NCI-H524 (cell line): Measurements from ENCODE around the gene MPC1.

Source experiments
- DNase-seq, 2 experiments: peaks; one replicate each; lab custom pipeline; 2025; lab: John Stamatoyannopoulos, UW

Gene MPC1

DNA sequence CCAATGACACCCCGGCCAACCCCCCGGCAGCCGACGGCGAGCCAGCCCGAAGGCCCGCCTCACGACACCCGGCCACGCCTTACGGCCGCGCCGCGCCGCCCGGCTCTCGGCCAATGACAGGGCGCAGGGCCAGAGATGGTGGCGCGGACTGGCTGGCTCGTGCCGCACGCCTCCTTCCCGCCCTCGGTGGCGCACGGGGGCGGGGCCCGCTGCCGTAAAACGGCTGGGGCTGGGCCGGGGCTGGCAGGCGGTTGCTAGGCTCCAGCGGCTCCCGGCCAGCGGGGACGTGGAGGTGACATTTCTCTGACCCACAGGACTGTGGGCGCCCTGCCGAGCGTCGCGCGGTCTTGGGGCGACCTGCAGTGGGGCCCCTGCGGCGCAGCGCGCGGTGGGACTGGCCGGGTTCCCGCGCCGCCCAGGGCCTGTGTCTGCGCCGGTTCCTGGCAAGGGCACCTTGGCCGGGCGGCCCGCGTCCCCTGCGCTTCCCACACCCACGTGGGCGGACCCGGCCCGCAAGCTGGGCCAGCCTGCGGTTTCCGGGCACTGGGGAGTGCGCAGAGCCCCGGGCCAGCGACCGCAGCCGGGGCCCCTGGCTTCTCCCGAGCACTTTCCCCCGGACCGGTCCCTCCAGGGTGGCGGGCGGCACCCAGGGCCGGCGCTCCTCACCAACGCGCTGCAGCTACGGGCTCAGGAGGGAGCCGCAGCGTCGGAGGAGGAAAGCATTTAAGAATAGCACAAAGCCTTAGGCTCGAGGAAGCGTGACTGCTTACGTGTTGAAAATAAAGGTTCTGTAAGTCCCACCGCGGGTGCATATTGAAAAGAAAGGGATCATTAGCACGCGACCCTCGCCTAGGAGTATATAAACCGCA, at the start of gene MPC1:
Gene MPC1 (minus strand): TSS at position 8 of the 869 bp plus-strand sequence. CDS start 64 bp downstream, outside the sequence.
- DNase-seq: peak; percentile 93 to 97

- DNase-seq: no peak
Measured at GRCh38 chr6:166430269-166430668, 47.5 kb upstream of the MPC1 start.

GRCh38 chr6:166424431-166424830, 41.7 kb upstream of the MPC1 start:
- DNase-seq: no peak

- DNase-seq: no peak
Measured at GRCh38 chr6:166423781-166424180, 41.0 kb upstream of the MPC1 start.

DNA sequence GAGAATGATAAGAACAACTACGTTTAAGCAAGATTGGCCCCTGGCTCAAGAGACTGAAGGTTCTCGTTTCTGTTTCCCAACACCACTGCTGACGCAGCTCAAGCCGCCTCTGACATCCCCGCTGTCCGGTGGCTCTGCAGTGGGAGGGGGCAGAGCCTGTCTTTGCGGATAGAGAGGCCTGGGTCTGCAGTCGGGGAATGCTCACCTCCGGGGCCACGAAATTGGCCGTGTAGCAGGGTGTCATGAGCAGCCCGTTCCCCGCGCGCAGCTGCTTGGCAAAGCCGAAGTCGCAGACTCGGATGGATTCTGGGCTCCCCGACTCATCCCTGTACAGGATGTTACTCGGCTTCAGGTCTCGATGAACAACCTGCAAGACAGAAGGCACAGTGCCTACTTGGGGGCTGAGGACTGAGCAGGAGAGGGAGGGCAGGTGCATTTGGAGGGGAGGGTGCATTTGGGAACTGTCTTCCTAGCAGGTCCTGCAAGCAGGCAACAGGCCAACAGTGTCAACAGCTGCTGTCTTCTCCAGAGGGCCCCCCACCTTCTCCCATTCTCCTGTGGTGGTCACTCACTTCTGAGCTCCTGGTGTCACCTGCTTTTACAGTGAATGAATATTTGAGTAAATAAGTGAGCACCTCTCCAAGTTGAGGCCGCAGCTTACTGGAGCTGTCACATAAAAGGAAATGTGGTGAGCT, 40.5 kb upstream of the MPC1 start:
- DNase-seq: no peak

GRCh38 chr6:166422201-166422940, 39.6 kb upstream of the MPC1 start:
- DNase-seq: no peak

DNA sequence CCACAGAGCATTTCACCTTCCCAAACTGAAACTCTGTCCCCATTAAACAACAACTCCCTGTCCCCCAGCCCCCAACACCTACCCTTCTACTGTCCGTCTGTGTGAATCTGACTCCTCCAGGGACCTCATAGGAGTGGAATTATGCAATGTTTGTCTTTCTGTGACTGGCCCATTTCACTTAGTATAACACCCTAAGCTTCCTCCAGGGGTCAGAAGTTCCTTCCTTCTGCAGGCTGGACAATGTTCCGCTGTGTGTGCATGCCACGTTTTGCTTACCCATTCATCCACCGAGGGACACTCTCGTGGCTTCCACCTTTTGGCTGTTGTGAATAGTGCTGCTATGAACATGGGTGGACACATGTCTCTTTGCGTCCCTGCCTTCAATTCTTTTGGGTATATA, 37.6 kb upstream of the MPC1 start:
- peak in 1 of 2 experiments; percentile 20 for DNase-seq

GRCh38 chr6:166419717-166420116, 37.0 kb upstream of the MPC1 start:
- DNase-seq: no peak

DNA sequence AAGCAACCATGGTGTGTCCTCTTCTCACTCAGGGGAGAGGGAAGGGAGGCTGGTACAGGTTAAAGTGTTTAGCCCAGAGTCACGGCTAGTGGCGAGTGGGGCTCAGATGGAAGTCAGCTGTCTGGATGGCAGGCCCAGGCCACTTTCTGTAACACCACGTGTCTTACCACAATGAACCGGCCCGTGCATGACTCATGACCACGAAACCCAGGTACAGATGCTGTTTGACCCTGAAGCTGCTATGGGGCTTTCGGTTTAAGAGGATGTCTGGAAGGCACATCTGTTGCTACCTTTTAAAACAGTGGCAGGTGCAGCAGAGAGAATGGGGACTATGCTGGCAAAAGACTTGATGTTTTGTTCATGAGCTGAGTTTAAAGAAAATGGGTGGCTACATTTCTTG, 36.5 kb upstream of the MPC1 start:
- peak in 1 of 2 experiments; percentile 50 for DNase-seq

DNA sequence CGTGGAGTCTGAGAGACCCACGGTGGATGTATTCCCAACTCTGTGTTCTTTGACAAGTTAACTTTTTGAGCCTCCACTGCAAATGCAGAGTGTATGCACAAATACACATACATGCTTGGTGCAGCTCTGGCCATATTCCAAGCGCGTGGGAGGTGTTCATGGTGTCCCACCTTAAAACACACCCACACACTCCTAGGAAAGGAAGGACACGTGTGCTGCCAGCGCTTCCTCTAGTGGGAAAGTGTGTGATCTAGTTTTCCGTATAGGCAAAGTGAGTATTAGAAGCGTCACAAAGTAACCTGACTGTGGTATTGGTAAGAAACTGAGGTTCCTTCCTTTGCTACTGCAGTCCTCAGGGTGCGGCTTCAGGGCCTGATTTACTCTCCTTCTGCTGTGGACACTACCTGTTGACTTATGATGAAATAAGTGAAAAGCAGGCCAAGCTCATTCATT, 36.0 kb upstream of the MPC1 start:
- DNase-seq: no peak

- peak; percentile 33 to 76 for DNase-seq
Measured at GRCh38 chr6:166417285-166417691, 34.5 kb upstream of the MPC1 start.

GRCh38 chr6:166415833-166416347, 33.1 kb upstream of the MPC1 start:
- no peak for DNase-seq

- DNase-seq: no peak
Measured at GRCh38 chr6:166415306-166415705, 32.6 kb upstream of the MPC1 start.

- DNase-seq: no peak
Measured at GRCh38 chr6:166413491-166413951, 30.8 kb upstream of the MPC1 start.

DNA sequence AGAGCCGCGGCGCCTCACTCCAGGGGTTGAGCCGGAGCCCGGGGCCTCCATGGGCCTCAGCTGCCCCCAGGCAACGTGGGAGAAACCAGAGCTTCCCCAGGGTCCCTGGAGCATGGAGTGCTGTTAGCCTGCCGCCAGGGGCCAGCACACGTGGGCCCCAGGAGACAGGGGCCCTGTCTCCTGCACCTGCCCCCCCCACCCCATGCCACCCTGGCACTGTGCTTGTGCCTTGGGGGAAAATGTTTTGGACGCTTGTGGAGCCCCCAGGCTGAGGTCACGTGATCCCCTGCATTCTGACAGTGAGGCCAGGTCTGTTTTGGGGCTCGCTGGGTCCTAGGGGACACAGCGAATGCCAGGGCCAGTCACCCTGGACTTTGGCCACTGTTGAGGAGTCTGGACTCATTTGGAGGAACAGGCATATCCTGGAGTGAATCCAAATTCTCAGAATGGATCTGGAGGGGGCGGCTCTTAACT, 30.2 kb upstream of the MPC1 start:
- no peak for DNase-seq

- DNase-seq: no peak
Measured at GRCh38 chr6:166412156-166412910, 29.6 kb upstream of the MPC1 start.

DNA sequence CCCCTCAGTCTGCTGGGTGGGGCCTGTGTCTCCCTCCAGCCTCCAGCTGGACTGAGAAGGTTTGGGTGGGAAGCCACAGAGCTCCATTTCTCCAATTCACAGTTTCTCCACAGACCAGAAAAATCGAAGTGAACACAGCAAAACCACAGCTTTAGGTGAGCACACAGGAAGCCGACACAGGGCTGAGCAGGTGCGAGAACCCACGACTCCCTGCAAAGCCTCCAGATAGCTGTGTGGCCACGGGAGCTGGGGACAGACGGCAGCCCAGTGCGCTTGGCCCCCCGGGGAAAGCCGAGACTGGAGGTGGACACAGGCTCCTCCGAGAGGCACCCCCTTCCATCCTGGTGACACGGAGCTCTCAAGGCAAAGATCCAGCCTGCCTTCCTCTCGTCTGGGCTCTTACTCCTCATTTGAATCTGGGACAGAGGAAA, 29.0 kb upstream of the MPC1 start:
- DNase-seq: no peak

- no peak for DNase-seq
Measured at GRCh38 chr6:166411271-166411670, 28.5 kb upstream of the MPC1 start.

DNA sequence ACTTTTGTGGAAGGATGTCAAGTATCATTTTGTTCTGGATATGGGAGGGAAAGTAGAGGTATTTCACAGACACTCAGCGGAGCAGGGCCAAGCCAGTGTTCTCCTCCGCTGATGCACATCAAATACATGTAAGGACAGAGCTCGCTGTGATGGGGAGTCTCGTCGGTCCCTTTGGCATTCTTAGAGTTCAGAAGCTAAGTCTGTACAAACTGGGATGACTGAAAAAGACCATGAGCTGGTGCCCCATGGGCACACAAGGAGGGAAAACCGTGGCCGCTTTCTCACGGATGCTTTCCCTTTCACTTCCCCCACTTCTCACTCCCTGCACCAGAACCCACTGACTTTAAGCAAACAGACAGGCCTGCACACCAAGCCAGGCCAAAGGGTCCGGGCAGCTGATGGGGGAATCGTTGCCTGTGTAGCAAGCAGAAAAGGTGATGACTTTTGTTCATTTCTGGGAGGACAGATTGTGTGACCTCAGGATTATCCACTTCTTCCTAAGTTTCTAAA, 27.7 kb upstream of the MPC1 start:
- no peak for DNase-seq

- DNase-seq: no peak
Measured at GRCh38 chr6:166408936-166409755, 26.4 kb upstream of the MPC1 start.
